Measurements from ENCODE around the gene TOMM40L.
"Not testable (repeated sequence)": the region's sequence is repeated elsewhere in the genome, so short reads cannot be mapped to it uniquely, and the experiment has no call there.

Gene TOMM40L

GRCh38 chr1:161244888-161245287 lies 19.0 kb downstream of the TOMM40L start:
- H3K4me3 ChIP-seq (replicated peaks; ENCODE audit: low read depth, low read length) = no peak overlapping the region
- no peak for DNase-seq (ENCODE audit: low read depth)
- TF ChIP-seq CTCF (IDR thresholded peaks at IDR 0.05; ENCODE audit: low read length, missing control alignments) = no peak

GRCh38 chr1:161250100-161250499 lies 24.2 kb downstream of the TOMM40L start:
- not testable (repeated sequence) for H3K4me3 ChIP-seq (replicated peaks; ENCODE audit: low read depth, low read length); DNase-seq (ENCODE audit: low read depth)

GRCh38 chr1:161250829-161251228 lies 25.0 kb downstream of the TOMM40L start:
- no peak overlapping the region for H3K4me3 ChIP-seq (replicated peaks; ENCODE audit: low read depth, low read length)
- no peak for TF ChIP-seq CTCF (IDR thresholded peaks at IDR 0.05; ENCODE audit: low read length, missing control alignments)
- DNase-seq (ENCODE audit: low read depth) = no peak

GRCh38 chr1:161251579-161251978 lies 25.7 kb downstream of the TOMM40L start:
- no peak for DNase-seq (ENCODE audit: low read depth)
- no peak for TF ChIP-seq CTCF (IDR thresholded peaks at IDR 0.05; ENCODE audit: low read length, missing control alignments)
- H3K4me3 ChIP-seq (replicated peaks; ENCODE audit: low read depth, low read length) = no peak overlapping the region

GRCh38 chr1:161255302-161255701 lies 29.4 kb downstream of the TOMM40L start:
- DNase-seq (ENCODE audit: low read depth); H3K4me3 ChIP-seq (replicated peaks; ENCODE audit: low read depth, low read length): not testable (repeated sequence)

GRCh38 chr1:161255955-161256520 lies 30.2 kb downstream of the TOMM40L start:
- not testable (repeated sequence) for DNase-seq (ENCODE audit: low read depth); H3K4me3 ChIP-seq (replicated peaks; ENCODE audit: low read depth, low read length)

- H3K4me3 ChIP-seq (replicated peaks; ENCODE audit: low read depth, low read length); DNase-seq (ENCODE audit: low read depth): not testable (repeated sequence)
Measured at GRCh38 chr1:161257109-161257508, 31.2 kb downstream of the TOMM40L start.

- no peak for TF ChIP-seq CTCF (IDR thresholded peaks at IDR 0.05; ENCODE audit: low read length, missing control alignments)
- H3K4me3 ChIP-seq (replicated peaks; ENCODE audit: low read depth, low read length) = peak within 1 kb of the TSS; percentile 50
- DNase-seq (ENCODE audit: low read depth) = peak; percentile 58
Measured at GRCh38 chr1:161258439-161259344, 32.8 kb downstream of the TOMM40L start, which contains the start of gene PCP4L1. TSS of gene PCP4L1 (plus strand) at chr1:161258745. CDS start at chr1:161258975, 230 bp downstream.

GRCh38 chr1:161259345-161259702 lies 33.5 kb downstream of the TOMM40L start:
- DNase-seq (ENCODE audit: low read depth) = no peak
- no peak overlapping the region for H3K4me3 ChIP-seq (replicated peaks; ENCODE audit: low read depth, low read length)
- TF ChIP-seq CTCF (IDR thresholded peaks at IDR 0.05; ENCODE audit: low read length, missing control alignments) = no peak
